IPS-20b (cell line): ENCODE data around the gene MAGI2.

Experiments used
- H3K27ac ChIP-seq: one replicate; pipeline ENCODE4 v1.5.1; 2013; ENCODE audit warnings: low read length
- H3K27me3 ChIP-seq: 2 replicates; pipeline ENCODE4 v1.6.1; 2013; ENCODE audit warnings: mild to moderate bottlenecking, low read length, inconsistent platforms; ENCODE audit not compliant: insufficient read depth
- H3K36me3 ChIP-seq: 2 replicates; pipeline ENCODE4 v1.6.1; 2013; ENCODE audit warnings: low read depth, mild to moderate bottlenecking, inconsistent platforms, low read length, moderate library complexity; ENCODE audit not compliant: insufficient read depth
- H3K4me1 ChIP-seq: 2 replicates; pipeline ENCODE4 v1.6.1; 2013; ENCODE audit warnings: mild to moderate bottlenecking, control low read depth, inconsistent platforms, low read length, moderate library complexity; ENCODE audit not compliant: insufficient read depth
- H3K4me3 ChIP-seq: 2 replicates; pipeline ENCODE4 v1.5.1; 2013; ENCODE audit warnings: mild to moderate bottlenecking, low read length, inconsistent platforms
- H3K9ac ChIP-seq: 2 replicates; pipeline ENCODE4 v1.6.1; 2013; ENCODE audit warnings: low read depth, mild to moderate bottlenecking, inconsistent platforms, low read length, moderate library complexity
- H3K9me3 ChIP-seq: 2 replicates; pipeline ENCODE4 v1.6.1; 2013; ENCODE audit warnings: mild to moderate bottlenecking, low read depth, low read length, inconsistent platforms; ENCODE audit not compliant: insufficient read depth

Gene MAGI2

DNA sequence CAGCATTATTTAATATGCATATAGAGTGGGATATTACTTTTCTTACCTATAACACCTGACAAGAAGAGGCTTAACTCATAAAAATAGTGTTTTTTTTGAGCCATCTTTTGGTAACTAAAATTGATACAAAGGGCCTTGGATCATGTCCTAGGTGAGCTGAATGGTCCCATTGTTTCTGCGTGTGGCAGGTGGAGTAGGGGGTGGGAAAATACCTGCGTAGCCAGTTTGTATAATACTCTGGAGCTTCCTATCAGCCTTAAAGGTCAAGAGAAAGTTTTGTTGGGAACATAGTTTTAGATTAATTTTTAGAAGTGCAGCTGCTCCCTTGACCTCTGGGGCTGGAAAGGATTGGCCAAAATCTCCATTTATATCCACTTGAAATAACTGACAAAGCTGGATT lies 1410.3 kb downstream of the MAGI2 start:
- Histone ChIP-seq H3K4me3 (no peak overlapping the region), H3K27ac (no peak overlapping the region), H3K9me3 (no peaks in the 10 kb centered on the region), H3K27me3 (no peaks in the 10 kb centered on the region), H3K9ac (no peak overlapping the region), H3K36me3 (no peaks in the 10 kb centered on the region), H3K4me1 (peaks cover 15% of the 10 kb centered on the region; the same call in 1 of the 2 replicates)

DNA sequence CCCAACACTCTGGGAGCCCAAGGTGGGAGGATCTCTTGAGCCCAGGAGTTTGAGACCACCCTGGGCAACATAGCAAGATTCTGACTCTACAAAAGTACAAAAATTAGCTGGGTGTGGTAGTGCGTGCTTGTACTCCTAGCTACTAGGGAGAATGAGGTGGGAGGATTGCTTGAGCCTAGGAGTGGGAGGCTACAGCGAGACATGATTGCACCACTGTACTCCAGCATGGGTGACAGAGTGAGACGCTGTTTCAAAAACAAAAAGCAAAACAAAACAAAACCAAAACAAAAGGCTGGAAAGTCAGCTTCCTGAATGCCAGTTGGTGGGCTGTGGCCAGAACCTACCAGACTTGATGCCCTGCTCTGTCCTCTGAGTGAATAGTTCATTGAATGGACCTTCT lies 1412.0 kb downstream of the MAGI2 start:
- H3K4me3 ChIP-seq: no peak overlapping the region
- no peak overlapping the region for H3K9ac ChIP-seq
- no peaks in the 10 kb centered on the region for H3K36me3 ChIP-seq
- peaks cover 30% of the 10 kb centered on the region; the same call in 1 of the 2 replicates for H3K4me1 ChIP-seq
- no peak overlapping the region for H3K27ac ChIP-seq
- H3K27me3 ChIP-seq: no peaks in the 10 kb centered on the region
- H3K9me3 ChIP-seq: no peaks in the 10 kb centered on the region

DNA sequence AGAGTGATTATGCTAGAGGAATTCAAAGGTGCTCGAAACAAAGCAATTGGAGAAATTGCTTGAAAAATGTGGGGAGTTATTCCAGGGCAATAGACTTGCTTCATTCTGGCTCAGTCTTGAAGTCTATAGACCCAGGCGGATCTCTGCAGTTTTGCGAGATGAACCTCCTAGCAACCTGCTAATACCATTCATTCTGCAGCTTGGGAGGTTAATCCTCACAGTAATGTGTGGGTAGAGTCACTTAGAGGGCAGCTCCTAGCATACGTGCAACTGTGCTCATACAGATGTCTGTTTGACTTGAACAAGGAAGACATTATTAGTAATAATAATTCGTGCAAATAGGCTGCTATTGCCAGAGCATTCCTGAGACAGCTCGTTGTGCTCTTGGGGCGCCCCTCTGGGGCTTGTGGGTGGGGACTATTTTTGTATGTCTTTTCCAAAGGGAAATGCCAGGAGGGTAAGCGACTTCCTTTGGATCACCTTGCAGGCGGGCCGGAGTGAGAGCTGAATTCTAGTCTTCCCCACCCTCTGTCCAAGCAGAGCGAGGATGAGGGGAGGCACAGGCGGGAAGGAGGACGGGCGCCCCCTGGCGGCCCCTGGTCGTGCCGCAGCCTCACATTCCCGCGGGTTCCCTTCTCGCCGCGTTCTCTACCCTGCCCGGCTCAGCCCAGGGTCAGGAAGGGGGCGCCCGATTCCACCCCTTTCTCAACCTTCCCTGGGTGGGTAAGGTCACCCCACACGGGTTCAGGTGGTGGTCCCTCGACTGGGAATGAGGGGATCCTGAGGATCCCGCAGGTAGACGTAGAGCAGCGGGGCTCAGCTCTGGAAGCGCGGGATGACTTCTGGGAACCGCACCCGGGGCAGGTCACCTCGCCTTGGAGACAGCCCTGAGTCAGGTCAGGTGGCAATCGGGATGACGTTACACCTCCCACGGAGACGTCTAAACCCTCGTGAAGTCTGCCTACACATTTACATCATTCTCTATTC lies 1413.4 kb downstream of the MAGI2 start:
- H3K27me3 ChIP-seq: no peaks in the 10 kb centered on the region
- no peak overlapping the region for H3K27ac ChIP-seq
- no peak overlapping the region for H3K4me3 ChIP-seq
- peaks cover 30% of the 10 kb centered on the region; the same call in 1 of the 2 replicates for H3K4me1 ChIP-seq
- H3K9ac ChIP-seq: no peak overlapping the region
- H3K36me3 ChIP-seq: no peaks in the 10 kb centered on the region
- H3K9me3 ChIP-seq: no peaks in the 10 kb centered on the region

DNA sequence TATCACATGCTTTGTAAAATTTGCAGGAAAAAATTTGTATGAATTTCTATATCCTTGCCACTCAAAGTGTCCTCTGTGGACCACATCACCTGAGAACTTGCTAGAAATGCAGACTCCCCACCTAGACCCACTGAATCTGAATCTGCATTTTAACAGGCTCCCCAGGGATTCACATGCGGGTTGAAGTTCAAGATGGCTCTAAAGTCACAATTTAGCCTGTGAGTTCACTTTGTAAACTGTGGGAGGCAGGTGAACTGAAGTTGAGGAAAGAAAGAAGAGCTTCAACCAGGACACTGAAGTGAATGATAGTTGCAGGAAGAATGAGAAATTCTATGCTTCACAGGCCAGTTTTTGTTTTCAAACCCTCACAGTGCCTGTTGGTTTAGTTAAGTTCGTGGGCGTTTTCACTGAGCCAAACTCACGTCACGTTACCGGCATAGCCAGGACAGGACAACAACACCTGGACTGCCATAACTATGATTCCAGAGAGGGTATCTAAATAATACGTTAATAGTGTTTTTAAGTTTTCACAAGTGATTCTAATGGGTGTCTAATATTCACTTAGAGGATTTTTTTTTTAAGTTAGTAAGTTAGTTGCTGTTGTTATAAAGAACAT lies 1414.9 kb downstream of the MAGI2 start:
- Histone ChIP-seq H3K9me3 (no peaks in the 10 kb centered on the region), H3K36me3 (no peaks in the 10 kb centered on the region), H3K27me3 (no peaks in the 10 kb centered on the region), H3K4me1 (peaks cover 30% of the 10 kb centered on the region; the same call in 1 of the 2 replicates), H3K4me3 (peak overlapping the region; percentile 2; the same call in 1 of the 2 replicates), H3K27ac (peak overlapping the region; percentile 33), H3K9ac (no peak overlapping the region; the same call in 1 of the 2 replicates)

DNA sequence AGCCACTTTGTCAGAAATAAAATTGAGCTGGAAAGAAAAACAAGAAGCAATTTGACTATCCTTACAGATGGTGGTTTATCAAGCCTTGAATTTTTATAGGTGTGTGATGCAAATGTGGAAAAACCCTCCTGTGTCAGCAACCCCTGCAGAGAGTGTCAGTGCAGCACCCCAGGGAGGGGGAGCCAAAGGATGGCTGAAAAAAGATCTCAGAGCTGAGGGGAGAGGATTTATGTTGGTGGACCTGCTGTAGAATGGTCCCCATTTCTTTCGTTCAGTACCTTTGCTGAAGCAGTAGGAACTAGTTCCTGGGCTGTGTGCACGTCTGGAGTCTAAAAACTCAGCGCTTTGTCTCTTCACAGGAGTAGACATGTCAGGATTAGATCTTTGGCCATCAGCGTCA lies 1415.9 kb downstream of the MAGI2 start:
- Histone ChIP-seq H3K27ac (no peak overlapping the region), H3K4me1 (peaks cover 30% of the 10 kb centered on the region; the same call in 1 of the 2 replicates), H3K27me3 (no peaks in the 10 kb centered on the region), H3K4me3 (peak overlapping the region; percentile 21; the same call in 1 of the 2 replicates), H3K9me3 (no peaks in the 10 kb centered on the region), H3K9ac (no peak overlapping the region), H3K36me3 (no peaks in the 10 kb centered on the region)

DNA sequence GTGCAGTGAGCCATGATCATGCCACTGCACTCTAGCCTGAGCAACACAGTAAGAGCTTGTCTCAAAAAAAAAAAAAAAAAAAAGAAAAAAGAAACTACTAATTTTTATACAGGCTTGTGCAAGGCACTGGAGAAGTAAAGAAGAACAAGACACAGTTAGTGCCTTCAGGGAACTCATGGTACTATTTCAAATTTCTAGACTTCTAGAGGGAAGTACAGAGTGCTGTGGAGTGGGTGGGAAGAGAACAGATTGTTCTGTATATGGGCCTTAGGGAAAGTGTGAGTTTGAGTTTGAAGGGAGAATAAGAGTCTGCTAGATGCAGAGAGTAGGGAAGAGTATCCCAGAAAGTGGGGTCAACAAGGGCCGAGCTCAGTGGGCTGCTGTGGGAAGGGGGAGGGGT lies 1420.1 kb downstream of the MAGI2 start:
- no peak overlapping the region for H3K27ac ChIP-seq
- peaks cover 23% of the 10 kb centered on the region; the same call in 1 of the 2 replicates for H3K4me1 ChIP-seq
- no peak overlapping the region for H3K4me3 ChIP-seq
- H3K36me3 ChIP-seq: no peaks in the 10 kb centered on the region
- no peaks in the 10 kb centered on the region for H3K27me3 ChIP-seq
- H3K9me3 ChIP-seq: no peaks in the 10 kb centered on the region
- H3K9ac ChIP-seq: no peak overlapping the region

DNA sequence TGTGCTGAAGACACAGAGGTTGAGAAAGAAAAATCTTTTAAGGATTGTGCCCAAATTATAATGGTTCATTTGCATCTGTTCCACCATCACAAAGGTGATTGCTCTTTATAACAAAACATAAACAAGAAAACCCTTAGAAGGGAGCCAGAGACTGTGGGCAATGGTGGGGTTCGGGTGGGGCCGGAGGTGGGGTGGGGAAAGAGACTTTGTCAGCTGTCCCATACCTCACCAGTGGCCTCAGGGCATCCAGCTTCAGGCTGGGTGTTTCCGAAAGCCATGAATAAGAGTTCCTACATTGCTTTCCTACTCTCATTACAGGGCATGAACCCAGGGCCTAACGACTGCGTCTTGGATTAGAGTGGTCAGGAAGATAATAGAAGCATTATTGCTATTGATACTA lies 1427.0 kb downstream of the MAGI2 start:
- Histone ChIP-seq H3K27ac (no peak overlapping the region), H3K9ac (no peak overlapping the region), H3K4me1 (peaks cover 9% of the 10 kb centered on the region; the same call in 1 of the 2 replicates), H3K4me3 (no peak overlapping the region), H3K9me3 (no peaks in the 10 kb centered on the region), H3K36me3 (no peaks in the 10 kb centered on the region), H3K27me3 (no peaks in the 10 kb centered on the region)

DNA sequence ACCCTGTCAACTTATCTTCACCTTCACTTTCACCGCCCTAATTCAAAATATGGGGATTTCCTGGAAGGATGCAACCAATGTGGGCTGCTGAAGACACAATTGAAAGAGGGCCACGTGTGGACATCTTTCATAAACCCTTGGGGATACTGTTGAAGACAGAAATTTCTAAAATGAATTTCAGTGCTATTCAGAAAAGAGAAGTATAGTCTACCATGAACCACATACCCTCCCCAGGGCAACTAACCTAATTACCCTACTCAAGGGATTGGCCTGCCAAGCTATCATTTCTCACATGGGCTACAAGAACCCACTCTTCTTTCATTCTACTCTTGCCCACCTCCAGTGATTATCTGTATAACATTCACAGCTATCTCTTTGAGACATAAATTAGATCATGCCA lies 1428.9 kb downstream of the MAGI2 start:
- Histone ChIP-seq H3K4me3 (no peak overlapping the region), H3K36me3 (no peaks in the 10 kb centered on the region), H3K9me3 (no peaks in the 10 kb centered on the region), H3K27ac (no peak overlapping the region), H3K9ac (no peak overlapping the region), H3K27me3 (no peaks in the 10 kb centered on the region), H3K4me1 (peaks cover 5% of the 10 kb centered on the region; the same call in 1 of the 2 replicates)

DNA sequence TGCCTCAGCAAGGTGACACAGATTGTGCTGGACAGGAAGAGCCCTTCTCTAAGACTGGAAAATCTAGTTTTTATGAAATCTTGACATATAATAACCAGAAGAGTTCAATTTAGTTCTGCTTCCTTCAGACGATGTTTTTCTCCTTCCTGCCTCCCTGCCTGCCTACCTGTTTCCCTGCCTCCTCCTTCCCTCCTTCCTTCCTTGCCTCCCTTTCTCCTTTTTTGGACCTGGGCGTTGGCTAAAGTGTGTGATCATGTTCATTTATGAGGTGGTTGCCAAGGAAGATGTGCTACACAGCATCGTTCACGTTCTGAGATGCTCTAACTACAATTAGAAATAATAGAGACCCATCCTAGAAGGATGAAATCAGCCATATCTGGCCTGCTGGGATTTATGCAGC lies 1430.3 kb downstream of the MAGI2 start:
- H3K9me3 ChIP-seq: no peaks in the 10 kb centered on the region
- H3K9ac ChIP-seq: no peak overlapping the region
- peaks cover 6% of the 10 kb centered on the region; the same call in 1 of the 2 replicates for H3K4me1 ChIP-seq
- H3K27ac ChIP-seq: no peak overlapping the region
- no peaks in the 10 kb centered on the region for H3K36me3 ChIP-seq
- peaks cover 9% of the 10 kb centered on the region for H3K27me3 ChIP-seq
- H3K4me3 ChIP-seq: no peak overlapping the region

DNA sequence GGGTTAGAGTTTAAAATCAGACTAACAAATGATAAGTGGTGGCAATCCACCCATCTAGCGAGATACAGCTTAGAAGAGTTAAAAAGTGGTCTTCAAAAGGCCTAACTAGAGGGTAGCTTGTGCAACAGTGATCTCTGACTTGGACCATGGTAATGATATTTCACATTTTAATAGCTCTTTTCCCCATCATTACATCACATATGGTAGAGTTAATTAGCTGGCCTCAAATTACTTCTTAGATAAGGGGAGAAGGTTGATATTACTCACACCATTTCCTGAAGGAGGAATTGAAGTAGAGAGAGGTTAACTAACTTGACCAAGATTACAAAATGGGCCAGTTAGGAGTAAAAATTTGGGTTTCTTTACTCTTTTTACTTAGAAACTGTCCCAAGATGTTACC lies 1431.3 kb downstream of the MAGI2 start:
- Histone ChIP-seq H3K27ac (no peak overlapping the region), H3K9ac (no peak overlapping the region), H3K27me3 (peaks cover 18% of the 10 kb centered on the region), H3K9me3 (no peaks in the 10 kb centered on the region), H3K4me3 (no peak overlapping the region), H3K4me1 (peaks cover 13% of the 10 kb centered on the region; the same call in 1 of the 2 replicates), H3K36me3 (no peaks in the 10 kb centered on the region)

DNA sequence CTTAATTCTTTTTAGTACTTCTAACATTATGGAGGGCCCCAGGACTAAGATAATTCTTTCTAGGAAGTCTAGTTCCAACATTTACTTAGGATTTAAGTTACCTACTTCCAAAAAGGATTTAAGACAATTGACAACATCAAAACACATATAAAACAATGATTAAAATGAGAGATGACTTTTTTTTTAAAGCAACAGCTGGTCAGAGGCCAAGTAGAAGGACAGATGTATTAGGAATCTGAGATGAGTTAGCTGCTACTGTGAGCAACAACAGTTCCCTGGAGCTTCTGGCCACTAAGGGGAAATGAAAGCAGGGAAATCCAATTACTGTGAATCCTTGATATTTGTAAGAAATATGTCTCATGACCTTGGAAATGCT lies 1432.6 kb downstream of the MAGI2 start:
- Histone ChIP-seq H3K36me3 (no peaks in the 10 kb centered on the region), H3K27ac (no peak overlapping the region), H3K27me3 (peaks cover 18% of the 10 kb centered on the region), H3K9ac (no peak overlapping the region), H3K9me3 (no peaks in the 10 kb centered on the region), H3K4me1 (peaks cover 13% of the 10 kb centered on the region; the same call in 1 of the 2 replicates), H3K4me3 (no peak overlapping the region)
